Epithelial cell of proximal tubule (primary cell): ENCODE measurements around the gene FBXO34. TPM values are rescaled to one million over a fixed set of nuclear protein-coding genes. Genes with fewer than 3 reads are reported as not detected.

ENCODE experiments used
- DNase-seq: peaks from one replicate; pipeline ENCODE4 v3.0.0-alpha.2; 2011; ENCODE audit warnings: low read depth
- H3K4me3 ChIP-seq: 2 replicates; pipeline ENCODE4 v1.5.1; 2011; ENCODE audit warnings: low read depth, mild to moderate bottlenecking, low read length
- CTCF ChIP-seq: conservative IDR thresholded peaks from 2 replicates; pipeline ENCODE4 v1.5.1; 2012; ENCODE audit warnings: low read depth, mild to moderate bottlenecking, low read length
- total RNA-seq: library from RNA; depleted of rRNA; stranded (reverse); fragments of >200 nt; gene quantifications from 2 replicates; pipeline ENCODE4 v1.2.3, GENCODE V29; 2015

FBXO34 gene
- total RNA-seq, 1 donor from 2014 or later: 21.3 TPM

GRCh38 chr14:55329999-55330710 lies 58.9 kb downstream of the FBXO34 start:
- TF ChIP-seq CTCF: no peak
- H3K4me3 ChIP-seq: no peak overlapping the region
- no peak for DNase-seq

- no peak for DNase-seq
- no peak for TF ChIP-seq CTCF
- H3K4me3 ChIP-seq: peak overlapping the region; percentile 23
Measured at GRCh38 chr14:55332654-55333570, 61.7 kb downstream of the FBXO34 start.

DNA sequence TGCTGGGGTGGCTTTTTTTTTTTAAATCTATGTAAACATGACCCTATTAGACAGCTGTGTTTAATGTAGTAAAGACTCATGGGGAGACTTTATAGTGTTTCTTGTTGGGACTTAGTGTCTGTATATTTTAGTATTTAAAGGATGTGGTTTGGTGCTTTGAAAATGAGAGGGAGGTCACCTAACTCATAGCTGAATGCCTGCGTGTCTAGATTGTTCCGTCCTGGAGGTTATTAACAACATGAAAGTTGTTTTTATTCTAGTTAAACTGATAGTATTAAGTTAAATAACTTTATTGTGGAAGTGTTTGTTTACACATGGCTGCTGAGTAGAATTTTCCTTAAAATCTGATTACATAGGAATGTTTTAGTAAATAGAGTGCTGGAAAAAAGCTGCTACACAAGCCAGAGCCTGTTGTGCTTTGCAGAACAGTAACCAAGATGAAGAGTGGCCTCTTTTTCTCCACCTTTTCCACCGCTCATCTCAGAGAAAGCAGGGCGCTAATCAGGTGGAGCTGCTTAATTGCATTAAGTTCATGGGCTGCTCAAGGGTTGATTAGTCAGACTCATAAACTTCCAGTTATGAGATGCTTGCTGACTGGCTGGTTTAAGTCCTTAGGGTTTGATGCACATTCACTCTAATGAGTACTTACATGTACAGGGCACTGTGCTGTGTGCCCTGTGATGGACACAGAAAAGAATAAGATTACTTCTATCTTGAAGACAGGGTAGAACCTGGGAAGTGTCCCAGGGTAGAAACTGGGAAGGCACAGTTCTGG lies 62.7 kb downstream of the FBXO34 start:
- DNase-seq: no peak
- TF ChIP-seq CTCF: no peak
- no peak overlapping the region for H3K4me3 ChIP-seq

GRCh38 chr14:55336162-55336561 lies 64.9 kb downstream of the FBXO34 start:
- DNase-seq: no peak
- no peak overlapping the region for H3K4me3 ChIP-seq
- TF ChIP-seq CTCF: no peak

- no peak for DNase-seq
- H3K4me3 ChIP-seq: no peak overlapping the region
- TF ChIP-seq CTCF: no peak
Measured at GRCh38 chr14:55336691-55337090, 65.5 kb downstream of the FBXO34 start.

GRCh38 chr14:55339770-55340169 lies 68.5 kb downstream of the FBXO34 start:
- DNase-seq: no peak
- H3K4me3 ChIP-seq: no peak overlapping the region
- TF ChIP-seq CTCF: no peak
